KMS-11 (cell line): ENCODE measurements around the gene EFCAB7.
A peak's percentile ranks its signal among the peaks of the same experiment; 100 is the strongest.

Experiments used
- H2AFZ ChIP-seq: fragments of 200-600 bp; sonication (generic); 2 replicates; pipeline ENCODE4 v1.6.1; 2016; ENCODE audit warnings: antibody characterized with exemption, mixed run types, low read depth
- H3K27ac ChIP-seq: fragments of 200-600 bp; sonication (generic); 2 replicates; pipeline ENCODE4 v1.6.1; 2016; ENCODE audit warnings: mild to moderate bottlenecking, mixed run types
- H3K27me3 ChIP-seq: fragments of 200-600 bp; sonication (generic); 2 replicates; pipeline ENCODE4 v1.6.1; 2017; ENCODE audit warnings: mild to moderate bottlenecking, low read depth, mixed run types, moderate library complexity; ENCODE audit not compliant: insufficient read depth
- H3K36me3 ChIP-seq: fragments of 200-600 bp; sonication (generic); 2 replicates; pipeline ENCODE4 v1.6.1; 2017; ENCODE audit warnings: mild to moderate bottlenecking, mixed run types; ENCODE audit not compliant: insufficient read depth
- H3K4me1 ChIP-seq: fragments of 200-600 bp; sonication (generic); 2 replicates; pipeline ENCODE4 v1.6.1; 2016; ENCODE audit warnings: mild to moderate bottlenecking, low read depth, mixed run types; ENCODE audit not compliant: poor library complexity, severe bottlenecking
- H3K4me2 ChIP-seq: fragments of 200-600 bp; sonication (generic); 2 replicates; pipeline ENCODE4 v1.7.0; 2016; ENCODE audit warnings: mild to moderate bottlenecking, mixed run types
- H3K4me3 ChIP-seq: fragments of 200-600 bp; sonication (generic); IDR thresholded peaks from 2 replicates; pipeline ENCODE4 v1.6.1; 2017; ENCODE audit warnings: low read depth, low read length, mixed read lengths; ENCODE audit not compliant: insufficient read depth
- H3K79me2 ChIP-seq: fragments of 200-600 bp; sonication (generic); 2 replicates; pipeline ENCODE4 v1.6.1; 2016; ENCODE audit warnings: low read depth, mixed run types; ENCODE audit not compliant: insufficient read depth
- H3K9ac ChIP-seq: fragments of 200-600 bp; sonication (generic); 2 replicates; pipeline ENCODE4 v1.6.1; 2016; ENCODE audit warnings: mild to moderate bottlenecking, mixed run types
- H4K20me1 ChIP-seq: fragments of 200-600 bp; sonication (generic); 2 replicates; pipeline ENCODE4 v1.6.1; 2016; ENCODE audit warnings: mild to moderate bottlenecking, mixed run types; ENCODE audit not compliant: insufficient read depth
- TF ChIP-seq, protein P1 (sequence below): fragments of 200-600 bp; sonication (generic); conservative IDR thresholded peaks from 2 replicates; pipeline ENCODE4 v1.6.1; 2017; ENCODE audit warnings: low read depth, mild to moderate bottlenecking, antibody characterized with exemption, low read length, moderate library complexity, mixed read lengths

Gene EFCAB7

DNA sequence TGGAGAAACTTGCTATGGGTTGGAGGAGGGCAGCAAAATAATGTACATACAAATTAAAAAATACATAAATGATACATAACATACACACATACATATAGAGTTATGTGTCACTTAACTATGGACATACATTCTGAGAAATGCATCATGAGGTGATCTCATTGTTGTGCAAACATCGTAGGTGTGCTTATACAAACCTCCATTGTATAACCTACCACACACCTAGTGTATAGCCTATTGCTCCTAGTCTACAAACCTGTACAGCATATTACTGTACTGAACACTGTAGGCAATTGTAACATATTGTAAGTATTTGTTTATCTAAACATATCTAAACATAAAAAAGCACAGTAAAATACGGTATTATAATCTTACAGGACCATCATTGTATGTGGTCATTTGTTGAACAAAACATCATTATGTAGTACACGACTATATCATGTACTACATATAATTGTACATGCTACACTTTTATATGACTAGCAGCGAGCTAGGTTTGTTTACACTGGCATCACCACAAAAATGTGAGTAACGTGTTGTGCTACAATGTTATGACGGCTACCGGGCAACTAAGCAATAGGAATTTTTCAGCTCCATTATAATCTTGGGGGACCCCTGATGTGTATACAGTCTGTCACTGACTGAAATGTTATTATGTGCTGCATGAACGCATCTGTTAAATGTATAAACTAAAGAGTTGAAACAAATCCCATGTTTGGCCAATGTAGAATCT is 35.8 kb upstream of the EFCAB7 start:
- H3K27me3 ChIP-seq: no peaks in the 10 kb centered on the region
- TF ChIP-seq, protein P1, sequence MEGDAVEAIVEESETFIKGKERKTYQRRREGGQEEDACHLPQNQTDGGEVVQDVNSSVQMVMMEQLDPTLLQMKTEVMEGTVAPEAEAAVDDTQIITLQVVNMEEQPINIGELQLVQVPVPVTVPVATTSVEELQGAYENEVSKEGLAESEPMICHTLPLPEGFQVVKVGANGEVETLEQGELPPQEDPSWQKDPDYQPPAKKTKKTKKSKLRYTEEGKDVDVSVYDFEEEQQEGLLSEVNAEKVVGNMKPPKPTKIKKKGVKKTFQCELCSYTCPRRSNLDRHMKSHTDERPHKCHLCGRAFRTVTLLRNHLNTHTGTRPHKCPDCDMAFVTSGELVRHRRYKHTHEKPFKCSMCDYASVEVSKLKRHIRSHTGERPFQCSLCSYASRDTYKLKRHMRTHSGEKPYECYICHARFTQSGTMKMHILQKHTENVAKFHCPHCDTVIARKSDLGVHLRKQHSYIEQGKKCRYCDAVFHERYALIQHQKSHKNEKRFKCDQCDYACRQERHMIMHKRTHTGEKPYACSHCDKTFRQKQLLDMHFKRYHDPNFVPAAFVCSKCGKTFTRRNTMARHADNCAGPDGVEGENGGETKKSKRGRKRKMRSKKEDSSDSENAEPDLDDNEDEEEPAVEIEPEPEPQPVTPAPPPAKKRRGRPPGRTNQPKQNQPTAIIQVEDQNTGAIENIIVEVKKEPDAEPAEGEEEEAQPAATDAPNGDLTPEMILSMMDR: no peak
- no peak overlapping the region for H2AFZ ChIP-seq
- H3K36me3 ChIP-seq: no peaks in the 10 kb centered on the region
- no peak overlapping the region for H3K4me2 ChIP-seq
- no peaks in the 10 kb centered on the region for H4K20me1 ChIP-seq
- H3K4me1 ChIP-seq: no peaks in the 10 kb centered on the region
- no peak overlapping the region for H3K4me3 ChIP-seq
- H3K27ac ChIP-seq: no peak overlapping the region
- H3K79me2 ChIP-seq: no peaks in the 10 kb centered on the region
- H3K9ac ChIP-seq: no peak overlapping the region

DNA sequence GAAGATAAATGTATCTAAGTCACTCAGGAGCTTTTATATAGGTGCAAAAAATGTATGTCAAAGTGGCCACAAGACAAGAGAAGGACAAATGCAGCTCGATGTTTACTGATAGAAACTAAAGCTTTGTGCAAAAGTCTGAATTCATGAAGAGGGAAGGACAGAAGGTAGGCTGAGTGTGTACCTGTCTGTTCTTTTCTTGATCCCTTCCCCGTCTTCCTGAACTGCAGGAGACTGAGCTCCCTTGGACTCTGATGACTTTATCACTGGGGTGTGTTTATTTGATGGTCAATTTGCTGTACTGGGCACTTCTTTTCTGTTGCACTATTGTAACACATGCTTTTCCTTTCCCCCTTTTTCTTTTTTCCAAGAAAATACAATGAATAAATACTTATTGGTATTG is 25.7 kb upstream of the EFCAB7 start:
- H3K4me1 ChIP-seq: peaks cover 16% of the 10 kb centered on the region
- no peak overlapping the region for H3K27ac ChIP-seq
- H4K20me1 ChIP-seq: no peaks in the 10 kb centered on the region
- H3K36me3 ChIP-seq: no peaks in the 10 kb centered on the region
- no peaks in the 10 kb centered on the region for H3K79me2 ChIP-seq
- no peak overlapping the region for H3K4me2 ChIP-seq
- H3K27me3 ChIP-seq: no peaks in the 10 kb centered on the region
- no peak overlapping the region for H3K9ac ChIP-seq
- no peak overlapping the region for H3K4me3 ChIP-seq
- H2AFZ ChIP-seq: no peak overlapping the region
- TF ChIP-seq, protein P1: no peak

DNA sequence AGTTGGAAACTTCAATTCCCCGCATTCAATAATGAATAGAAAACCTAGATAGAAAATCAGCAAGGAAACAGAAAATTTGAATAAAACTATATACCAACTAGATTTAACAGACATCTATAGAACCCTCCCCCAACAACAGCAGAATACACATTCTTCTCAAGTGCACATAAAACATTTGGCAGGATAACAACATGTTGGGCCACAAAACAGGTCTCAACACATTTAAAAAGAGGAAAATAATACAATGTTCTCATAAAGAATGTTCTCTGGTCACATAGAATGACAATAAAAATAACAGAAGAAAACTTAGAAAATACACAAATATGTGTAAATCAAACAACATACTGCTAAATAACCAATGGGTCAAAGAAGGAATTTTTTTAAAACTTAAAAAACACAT is 25.2 kb upstream of the EFCAB7 start:
- no peak overlapping the region for H3K27ac ChIP-seq
- H3K4me2 ChIP-seq: no peak overlapping the region
- H3K4me1 ChIP-seq: peaks cover 16% of the 10 kb centered on the region
- H3K27me3 ChIP-seq: no peaks in the 10 kb centered on the region
- no peak overlapping the region for H3K4me3 ChIP-seq
- H3K36me3 ChIP-seq: no peaks in the 10 kb centered on the region
- no peaks in the 10 kb centered on the region for H3K79me2 ChIP-seq
- H3K9ac ChIP-seq: no peak overlapping the region
- H2AFZ ChIP-seq: no peak overlapping the region
- TF ChIP-seq, protein P1: no peak
- H4K20me1 ChIP-seq: no peaks in the 10 kb centered on the region

DNA sequence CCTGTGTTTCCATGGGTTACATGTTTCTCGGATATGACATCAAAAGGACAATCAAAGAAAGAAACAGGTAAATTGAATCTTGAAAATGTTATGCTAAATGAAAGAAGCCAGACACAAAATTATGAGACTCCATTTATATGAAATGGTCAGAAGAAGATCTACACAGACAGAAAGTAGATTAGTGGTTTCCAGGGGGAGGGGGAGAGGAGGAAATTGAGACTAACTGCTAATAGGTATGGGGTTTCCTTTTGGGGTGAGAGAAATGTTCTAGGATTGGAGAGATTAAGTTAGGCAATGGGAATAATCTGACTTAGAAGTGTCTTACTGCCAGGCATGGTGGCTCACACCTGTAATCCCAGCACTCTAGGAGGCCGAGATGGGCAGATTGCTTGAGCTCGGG is 22.1 kb upstream of the EFCAB7 start:
- Histone ChIP-seq H3K36me3 (no peaks in the 10 kb centered on the region), H3K79me2 (no peaks in the 10 kb centered on the region), H3K4me3 (no peak overlapping the region), H2AFZ (no peak overlapping the region), H3K9ac (no peak overlapping the region), H4K20me1 (no peaks in the 10 kb centered on the region), H3K27me3 (no peaks in the 10 kb centered on the region), H3K4me1 (peaks cover 16% of the 10 kb centered on the region), H3K27ac (no peak overlapping the region), H3K4me2 (peak overlapping the region; percentile 2; the same call in 1 of the 2 replicates)
- TF ChIP-seq, protein P1: no peak
